Spleen (tissue), 7 donors: Measurements from ENCODE around the gene KIZ.

ENCODE experiments used
- CTCF ChIP-seq, 11 experiments: fragments of 200-600 bp in 7 of 11; fragments of 450-650 bp in 4 of 11; sonication (generic) in 4 of 11; IDR thresholded peaks in 8 of 11; conservative IDR thresholded peaks in 3 of 11; 1 replicate in 7 of 11; 2 replicates in 4 of 11; pipeline versions ENCODE4 v1.4.0 to v1.8.0; 2016 to 2021; ENCODE audit warnings: antibody characterized with exemption in 11 of 11, inconsistent platforms in 4 of 11, mild to moderate bottlenecking in 1 of 11
- POLR2AphosphoS5 ChIP-seq, 3 donors: sonication (generic); formaldehyde crosslinking; IDR thresholded peaks; one replicate each; pipeline ENCODE4 v1.5.1; 2017; ENCODE audit warnings: antibody characterized with exemption in 3 of 3
- donor health status: DM: no; HTN: no; CAD: no; lungs with moderate emphysema.
- donor health status: DM: no; HTN: no; CAD: no.
- donor health status: DM: no; HTN: no; CAD: no.

GRCh38 chr20:21166801-21167200, 40.9 kb downstream of the KIZ start:
- TF ChIP-seq CTCF (IDR thresholded peaks at IDR 0.05 in 8 of 11, conservative IDR thresholded peaks at IDR 0.05 in 3 of 11) (no peak), POLR2AphosphoS5 (IDR thresholded peaks at IDR 0.05) (no peak)
